Lower lobe of right lung (tissue), 2 donors: ENCODE data around the gene CPB2. TPM values are rescaled to one million over a fixed set of nuclear protein-coding genes. Genes with fewer than 3 reads are reported as not detected.

Source experiments
- ATAC-seq, 2 donors: fragments of 200-7000 bp; cut with Tn5 transposase; one replicate each; pipeline ENCODE4 v1.9.1; 2020 to 2022; ENCODE audit warnings: mild to moderate bottlenecking in 2 of 2, moderate library complexity in 2 of 2
- DNase-seq: peaks from one replicate; pipeline ENCODE4 v3.0.0-alpha.2; 2020
- H3K27ac ChIP-seq: fragments of 200-600 bp; one replicate; pipeline ENCODE4 v1.8.0; 2022
- H3K27me3 ChIP-seq: fragments of 200-600 bp; one replicate; pipeline ENCODE4 v1.8.0; 2022; ENCODE audit warnings: low read depth
- H3K36me3 ChIP-seq: fragments of 200-600 bp; one replicate; pipeline ENCODE4 v1.8.0; 2022; ENCODE audit warnings: mild to moderate bottlenecking
- H3K4me1 ChIP-seq: fragments of 200-600 bp; one replicate; pipeline ENCODE4 v1.8.0; 2022
- H3K4me3 ChIP-seq: fragments of 200-600 bp; one replicate; pipeline ENCODE4 v1.8.0; 2022; ENCODE audit warnings: mild to moderate bottlenecking
- H3K9me3 ChIP-seq: fragments of 200-600 bp; one replicate; pipeline ENCODE4 v1.8.0; 2022
- intact Hi-C: fragments of 100-400 bp; cut with DNase I; formaldehyde crosslinking; loops from one replicate; pipeline ENCODE4 v1.11.0; 2022
- total RNA-seq: library from RNA; stranded (reverse); fragmentation: NEBNext Ultra II Directional; extraction: Animal tissue kit (Norgen Biotek cat#: 25700); gene quantifications from one replicate; pipeline ENCODE4 v1.2.1, GENCODE V29; 2021
- TF ChIP-seq, protein P1 (sequence below): fragments of 200-600 bp; IDR thresholded peaks from one replicate; pipeline ENCODE4 v1.8.0; 2022; ENCODE audit warnings: antibody characterized with exemption, mild to moderate bottlenecking
- donor health status: DM: no; HTN: yes; CAD: no; lungs with severe emphysema.

The CPB2 gene
- total RNA-seq, 1 donor from 2014 or later: 33.5 TPM

DNA sequence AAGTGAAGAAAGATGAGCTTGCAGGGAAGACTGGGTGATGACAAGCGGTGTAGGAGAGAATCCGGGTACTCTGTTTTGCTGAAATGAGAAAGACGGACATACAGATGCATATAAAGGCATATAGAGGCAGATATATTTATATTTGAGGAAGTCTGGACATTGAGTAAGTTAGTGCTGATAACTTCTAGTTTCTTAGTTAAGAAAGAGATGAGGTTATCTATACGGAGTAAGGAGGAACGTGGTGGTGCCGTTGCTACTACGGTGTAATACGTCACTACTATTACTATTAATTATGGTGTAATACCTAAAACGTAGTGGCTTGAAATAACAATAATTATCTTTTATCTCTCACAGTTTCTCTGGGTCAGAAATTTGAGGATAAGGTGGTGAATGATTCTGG is 9.8 kb upstream of the CPB2 start:
- no peaks in the 10 kb centered on the region for H3K4me1 ChIP-seq
- H3K9me3 ChIP-seq: no peaks in the 10 kb centered on the region
- no peaks in the 10 kb centered on the region for H3K36me3 ChIP-seq
- TF ChIP-seq, protein P1, sequence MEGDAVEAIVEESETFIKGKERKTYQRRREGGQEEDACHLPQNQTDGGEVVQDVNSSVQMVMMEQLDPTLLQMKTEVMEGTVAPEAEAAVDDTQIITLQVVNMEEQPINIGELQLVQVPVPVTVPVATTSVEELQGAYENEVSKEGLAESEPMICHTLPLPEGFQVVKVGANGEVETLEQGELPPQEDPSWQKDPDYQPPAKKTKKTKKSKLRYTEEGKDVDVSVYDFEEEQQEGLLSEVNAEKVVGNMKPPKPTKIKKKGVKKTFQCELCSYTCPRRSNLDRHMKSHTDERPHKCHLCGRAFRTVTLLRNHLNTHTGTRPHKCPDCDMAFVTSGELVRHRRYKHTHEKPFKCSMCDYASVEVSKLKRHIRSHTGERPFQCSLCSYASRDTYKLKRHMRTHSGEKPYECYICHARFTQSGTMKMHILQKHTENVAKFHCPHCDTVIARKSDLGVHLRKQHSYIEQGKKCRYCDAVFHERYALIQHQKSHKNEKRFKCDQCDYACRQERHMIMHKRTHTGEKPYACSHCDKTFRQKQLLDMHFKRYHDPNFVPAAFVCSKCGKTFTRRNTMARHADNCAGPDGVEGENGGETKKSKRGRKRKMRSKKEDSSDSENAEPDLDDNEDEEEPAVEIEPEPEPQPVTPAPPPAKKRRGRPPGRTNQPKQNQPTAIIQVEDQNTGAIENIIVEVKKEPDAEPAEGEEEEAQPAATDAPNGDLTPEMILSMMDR: no peak
- H3K27me3 ChIP-seq: no peaks in the 10 kb centered on the region
- no peak overlapping the region for H3K4me3 ChIP-seq
- intact Hi-C loops: no loop called here
- DNase-seq (no peak), ATAC-seq (peak in 1 of 2 donors; percentile 59)
- no peak overlapping the region for H3K27ac ChIP-seq

DNA sequence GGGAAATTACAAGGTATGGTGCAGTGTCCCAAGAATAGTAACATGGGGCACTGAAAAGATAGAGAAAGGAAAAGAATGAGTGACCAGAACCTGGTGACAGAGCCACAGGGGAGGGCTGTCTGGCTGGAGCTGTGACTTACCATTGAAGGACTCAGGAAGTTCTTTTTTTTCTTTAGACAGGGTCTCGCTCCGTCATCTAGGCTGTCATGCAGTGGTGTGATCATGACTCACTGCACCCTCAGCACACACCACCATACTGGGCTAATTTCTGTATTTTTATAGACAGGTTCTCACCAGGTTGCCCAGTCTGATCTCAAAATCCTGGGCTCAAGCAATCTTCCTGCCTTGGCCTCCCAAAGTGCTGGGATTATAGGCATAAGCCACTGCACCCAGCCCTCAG is 8.8 kb upstream of the CPB2 start:
- no peaks in the 10 kb centered on the region for H3K4me1 ChIP-seq
- no peaks in the 10 kb centered on the region for H3K27me3 ChIP-seq
- TF ChIP-seq, protein P1: no peak
- H3K27ac ChIP-seq: no peak overlapping the region
- no peaks in the 10 kb centered on the region for H3K9me3 ChIP-seq
- H3K36me3 ChIP-seq: no peaks in the 10 kb centered on the region
- ATAC-seq: peak in 1 of 2 donors; percentile 75
- intact Hi-C loops: no loop called here
- H3K4me3 ChIP-seq: no peak overlapping the region
- no peak for DNase-seq

DNA sequence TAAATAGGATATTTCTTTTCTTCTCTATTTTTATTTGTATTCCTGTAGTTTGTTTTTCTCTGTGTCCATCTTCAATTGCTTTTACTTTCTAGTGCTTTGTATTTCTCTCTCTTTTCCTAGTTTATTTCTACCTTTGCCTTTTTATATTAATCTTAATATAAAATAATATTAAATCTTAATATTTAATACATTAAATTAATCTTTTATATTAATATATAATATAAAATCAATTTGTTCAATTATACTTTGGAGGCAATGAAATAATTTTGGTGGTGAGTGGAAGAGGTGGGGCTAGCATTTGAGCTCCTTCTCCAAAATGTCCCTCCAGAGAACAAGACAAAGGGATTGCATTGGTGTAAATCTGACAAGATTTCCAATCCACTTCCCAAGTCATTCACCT is 6.3 kb upstream of the CPB2 start:
- TF ChIP-seq, protein P1: no peak
- no peak overlapping the region for H3K27ac ChIP-seq
- ATAC-seq (no peak), DNase-seq (no peak)
- H3K4me3 ChIP-seq: no peak overlapping the region
- H3K36me3 ChIP-seq: no peaks in the 10 kb centered on the region
- no peaks in the 10 kb centered on the region for H3K4me1 ChIP-seq
- intact Hi-C loops: no loop called here
- H3K27me3 ChIP-seq: no peaks in the 10 kb centered on the region
- no peaks in the 10 kb centered on the region for H3K9me3 ChIP-seq

DNA sequence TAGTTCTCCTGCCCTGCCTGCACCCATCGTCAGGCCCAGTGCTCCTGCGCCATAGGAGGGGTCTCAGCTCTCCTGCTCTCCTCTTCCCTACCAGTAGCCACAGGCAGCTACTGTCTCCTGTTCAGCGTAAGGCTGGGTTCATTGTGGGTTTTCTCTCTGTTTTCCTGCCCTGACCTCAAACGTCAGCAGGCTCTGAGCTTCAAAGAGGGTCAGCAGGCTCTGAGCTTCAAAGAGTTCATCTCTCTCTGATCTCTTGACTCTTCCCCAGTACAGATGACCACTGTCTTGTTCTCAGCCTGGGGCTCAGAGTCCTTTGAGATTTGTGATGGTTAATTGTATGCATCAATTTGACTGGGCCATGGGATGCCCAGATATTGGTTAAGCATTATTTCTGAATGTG is 4.6 kb upstream of the CPB2 start:
- H3K36me3 ChIP-seq: no peaks in the 10 kb centered on the region
- no peaks in the 10 kb centered on the region for H3K4me1 ChIP-seq
- intact Hi-C loops: no loop called here
- H3K9me3 ChIP-seq: no peaks in the 10 kb centered on the region
- TF ChIP-seq, protein P1: no peak
- no peak for DNase-seq
- no peak for ATAC-seq
- H3K27ac ChIP-seq: no peak overlapping the region
- H3K4me3 ChIP-seq: no peak overlapping the region
- no peaks in the 10 kb centered on the region for H3K27me3 ChIP-seq

DNA sequence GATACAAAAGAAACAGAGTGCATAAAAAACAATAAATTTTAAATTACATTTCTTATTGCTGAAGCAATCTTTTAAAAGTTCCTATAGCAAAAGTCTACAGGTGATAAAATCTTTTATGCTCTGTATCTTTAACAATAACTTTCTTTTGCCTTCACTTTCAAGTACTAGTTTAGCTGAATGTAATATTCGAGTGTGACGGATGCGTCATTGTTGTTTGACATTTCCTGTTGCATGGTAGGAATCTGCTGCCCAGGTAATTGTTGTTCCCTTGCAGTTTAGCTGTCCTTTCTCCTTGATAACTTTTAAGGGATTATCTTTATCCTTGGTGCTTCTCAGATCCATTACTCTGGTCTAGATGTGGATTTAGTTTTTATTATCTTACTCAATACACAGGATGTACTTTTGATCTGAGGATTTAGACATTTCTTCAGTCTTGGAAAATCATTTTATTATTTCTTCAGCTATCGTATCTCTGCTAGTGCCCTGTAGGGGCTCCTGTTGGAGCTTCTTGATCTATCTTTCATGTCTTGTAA is 2.1 kb upstream of the CPB2 start:
- no peak overlapping the region for H3K27ac ChIP-seq
- intact Hi-C loops: no loop called here
- DNase-seq: no peak
- no peaks in the 10 kb centered on the region for H3K4me1 ChIP-seq
- no peak overlapping the region for H3K4me3 ChIP-seq
- no peaks in the 10 kb centered on the region for H3K36me3 ChIP-seq
- TF ChIP-seq, protein P1: no peak
- no peaks in the 10 kb centered on the region for H3K9me3 ChIP-seq
- ATAC-seq: peak in 1 of 2 donors; percentile 68
- H3K27me3 ChIP-seq: no peaks in the 10 kb centered on the region

DNA sequence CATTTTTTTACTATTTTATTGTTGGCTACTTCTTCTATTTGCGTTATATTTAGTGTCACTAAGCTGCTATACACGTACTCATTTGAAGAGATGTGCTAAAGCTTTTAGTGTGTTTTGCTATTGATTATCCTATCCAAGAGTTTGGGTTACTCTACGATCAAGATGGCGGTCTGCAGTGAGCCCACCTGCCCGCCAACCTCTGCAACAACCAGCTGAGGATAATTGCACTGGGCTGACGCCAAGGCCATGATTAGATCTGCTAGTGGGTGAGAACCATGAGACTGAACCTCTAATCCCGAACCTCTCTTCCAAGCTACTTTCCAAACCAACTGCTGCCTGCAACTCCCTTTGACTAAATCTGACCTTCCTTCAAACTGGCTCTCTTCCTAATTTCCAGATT is 1.8 kb downstream of the CPB2 start:
- DNase-seq (no peak), ATAC-seq (no peak)
- TF ChIP-seq, protein P1: no peak
- Histone ChIP-seq H3K36me3 (no peaks in the 10 kb centered on the region), H3K27me3 (no peaks in the 10 kb centered on the region), H3K4me3 (no peak overlapping the region), H3K4me1 (no peaks in the 10 kb centered on the region), H3K9me3 (no peaks in the 10 kb centered on the region), H3K27ac (no peak overlapping the region)
- intact Hi-C loops: no loop called here
